ENCODE results near the gene FBXL3. TPM values are rescaled to one million over a fixed set of nuclear protein-coding genes. Genes with fewer than 3 reads are reported as not detected.

The FBXL3 gene
- total and polyA plus RNA-seq, 12 donors = 12.1 to 87.4 (median 44.9) TPM

GRCh38 chr13:77029436-77029835, 2.5 kb upstream of the FBXL3 start:
- intact Hi-C loops (cut with DNase I) = no loop called here
- WGBS, 4 donors = 86 to 96% (median 92%) methylated on average over 1 of the region's 1 CpG

DNA sequence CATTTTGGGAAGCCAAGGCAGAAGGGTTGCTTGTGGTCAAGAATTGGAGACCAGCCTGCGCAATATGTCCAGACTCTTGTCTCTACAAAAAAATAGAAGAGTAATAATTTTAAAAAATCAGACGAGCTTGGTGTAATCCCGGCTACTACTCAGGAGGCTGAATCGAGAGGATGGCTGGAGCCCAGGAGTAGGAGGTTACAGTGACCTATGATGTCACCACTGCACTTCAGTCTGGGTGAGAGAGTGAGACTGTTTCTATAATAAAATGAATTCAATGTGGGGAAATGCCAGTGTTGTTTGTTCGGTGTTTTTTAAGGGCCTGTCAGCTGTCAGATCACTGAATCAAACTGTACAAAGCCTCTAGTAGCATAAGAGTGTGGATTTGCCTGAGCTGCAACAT, 1.2 kb upstream of the FBXL3 start:
- peak overlapping the region in 1 of 5 donors; percentile 98 for H3K27ac ChIP-seq
- H3K9me3 ChIP-seq (replicated peaks in 1 of 3) = no peaks in the 10 kb centered on the region
- no peaks in the 10 kb centered on the region for H3K36me3 ChIP-seq (replicated peaks in 1 of 2)
- H3K4me1 ChIP-seq (replicated peaks in 1 of 2) = peaks cover 22 to 35% of the 10 kb centered on the region in 2 donors
- TF ChIP-seq POLR2A (IDR thresholded peaks at IDR 0.05) = no peak
- no peak for TF ChIP-seq CTCF (IDR thresholded peaks at IDR 0.05)
- peak in 2 of 7 donors; percentile 22 to 33 for DNase-seq
- intact Hi-C loops (cut with DNase I) = no loop called here
- H3K27me3 ChIP-seq = no peaks in the 10 kb centered on the region
- 52 to 62% (median 57%) methylated on average over 5 of the region's 5 CpGs for WGBS, 4 donors
- peak overlapping the region in 1 of 4 donors; percentile 99 for H3K4me3 ChIP-seq

More at GRCh38 chr13:77029436-77029835, 2.5 kb upstream of the FBXL3 start:
- Histone ChIP-seq H3K27ac (no peak overlapping the region), H3K4me1 (replicated peaks in 1 of 2) (peaks cover 16 to 26% of the 10 kb centered on the region in 2 donors), H3K4me3 (no peak overlapping the region), H3K9me3 (replicated peaks in 1 of 3) (no peaks in the 10 kb centered on the region), H3K27me3 (no peaks in the 10 kb centered on the region), H3K36me3 (replicated peaks in 1 of 2) (no peaks in the 10 kb centered on the region)
- no peak for TF ChIP-seq POLR2A (IDR thresholded peaks at IDR 0.05)
- no peak for DNase-seq

DNA sequence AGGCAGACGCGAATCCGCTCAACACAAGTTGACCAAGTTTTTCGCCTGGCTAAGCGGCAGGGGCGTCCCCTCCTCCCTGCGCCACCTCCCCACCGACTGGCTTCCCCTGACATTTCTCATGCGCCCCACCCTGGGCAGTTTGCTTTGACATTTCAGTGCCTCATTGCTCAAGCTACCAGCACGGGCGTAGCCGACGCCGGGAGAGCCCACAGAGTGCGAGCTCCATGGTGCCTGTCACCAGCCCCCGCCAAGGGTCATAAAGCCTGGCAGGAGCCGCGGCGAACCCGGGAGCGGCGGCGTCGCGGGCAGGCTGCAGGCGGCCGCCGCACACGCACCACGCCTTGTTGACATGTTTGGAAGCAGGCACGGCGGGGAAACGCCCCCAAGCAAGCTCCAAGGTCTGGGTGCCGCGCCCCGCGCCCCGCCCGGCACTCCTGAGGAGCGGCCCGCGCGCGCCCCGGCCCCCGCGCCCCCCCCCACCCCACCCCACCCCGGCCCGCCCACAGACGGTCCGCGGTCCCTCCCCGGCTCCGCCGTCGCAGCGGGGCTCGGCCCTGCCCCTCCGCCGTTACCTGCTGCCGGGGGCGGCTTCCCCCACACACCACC, 601 bp downstream of the FBXL3 start:
- WGBS, 4 donors = 0 to 1% (median 0%) methylated on average over 9 to 55 of the region's 62 CpGs
- TF ChIP-seq CTCF (IDR thresholded peaks at IDR 0.05) (no peak), POLR2A (IDR thresholded peaks at IDR 0.05) (peak in 1 of 2 donors; percentile 23)
- Histone ChIP-seq H3K27ac (peak overlapping the region; percentile 91 to 99 (median 98)), H3K27me3 (no peaks in the 10 kb centered on the region), H3K4me1 (replicated peaks in 1 of 2) (peaks cover 22 to 52% of the 10 kb centered on the region in 2 donors), H3K9me3 (replicated peaks in 1 of 3) (no peaks in the 10 kb centered on the region), H3K4me3 (peak overlapping the region; percentile 13 to 99 (median 85)), H3K36me3 (replicated peaks in 1 of 2) (no peaks in the 10 kb centered on the region)
- intact Hi-C loops (cut with DNase I) = no loop called here
- peak; percentile 81 to 91 (median 85) for DNase-seq

DNA sequence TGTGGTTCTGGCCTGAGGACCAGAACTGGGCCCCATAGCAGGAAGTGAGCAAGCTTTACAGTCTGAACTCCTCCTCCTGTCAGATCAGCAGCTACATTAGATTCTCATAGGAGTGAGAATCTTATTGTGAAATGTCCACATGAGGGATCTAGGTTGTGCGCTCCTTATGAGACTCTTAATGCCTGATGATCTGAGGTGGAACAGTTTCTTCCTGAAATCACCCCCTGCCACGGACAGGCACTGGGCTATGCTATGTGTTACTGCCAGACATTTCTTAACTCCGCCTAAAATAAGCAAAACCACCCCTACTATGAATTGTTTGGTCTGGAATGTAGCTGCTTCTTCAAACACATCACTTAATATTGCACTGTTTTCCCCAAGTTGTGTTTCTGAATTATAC, 4.6 kb downstream of the FBXL3 start:
- Histone ChIP-seq H3K27me3 (no peaks in the 10 kb centered on the region), H3K4me1 (replicated peaks in 1 of 2) (peaks cover 14 to 72% of the 10 kb centered on the region in 2 donors), H3K4me3 (no peak overlapping the region), H3K9me3 (replicated peaks in 1 of 3) (no peaks in the 10 kb centered on the region), H3K27ac (no peak overlapping the region), H3K36me3 (replicated peaks in 1 of 2) (peaks cover 0 to 14% of the 10 kb centered on the region in 2 donors)
- intact Hi-C loops (cut with DNase I) = no loop called here
- TF ChIP-seq CTCF (IDR thresholded peaks at IDR 0.05) (no peak), POLR2A (IDR thresholded peaks at IDR 0.05) (no peak)
- WGBS, 4 donors = 66 to 75% (median 71%) methylated on average over 2 to 3 of the region's 3 CpGs
- no peak for DNase-seq

DNA sequence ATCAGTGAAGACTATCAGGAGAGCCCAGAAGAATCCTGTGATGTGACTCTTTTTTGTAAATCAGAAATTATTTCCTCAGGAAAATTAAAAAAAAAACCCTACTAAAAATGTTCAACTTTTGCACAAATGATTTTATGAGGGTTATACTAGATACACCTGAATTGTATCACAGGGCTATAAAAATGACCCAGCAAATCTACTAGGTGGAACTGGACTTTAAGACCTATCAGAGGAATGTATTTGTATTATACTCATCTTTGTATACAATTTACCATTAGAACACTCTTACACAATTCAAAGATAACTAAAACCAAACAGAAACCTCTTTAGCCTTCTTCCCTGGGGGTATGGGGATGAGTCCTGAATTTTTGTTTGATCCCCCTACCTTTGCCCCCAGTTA, 7.2 kb downstream of the FBXL3 start:
- no peak for TF ChIP-seq CTCF (IDR thresholded peaks at IDR 0.05)
- no peak for TF ChIP-seq POLR2A (IDR thresholded peaks at IDR 0.05)
- Histone ChIP-seq H3K4me3 (no peak overlapping the region), H3K27me3 (no peaks in the 10 kb centered on the region), H3K27ac (no peak overlapping the region), H3K9me3 (replicated peaks in 1 of 3) (no peaks in the 10 kb centered on the region), H3K4me1 (replicated peaks in 1 of 2) (peaks cover 10 to 86% of the 10 kb centered on the region in 2 donors), H3K36me3 (replicated peaks in 1 of 2) (peaks cover 0 to 31% of the 10 kb centered on the region in 2 donors)
- intact Hi-C loops (cut with DNase I) = no loop called here
- no peak for DNase-seq

Measured in adrenal gland (tissue), 12 donors.